Ascending aorta (tissue), 2 donors: Measurements from ENCODE around the gene ZBTB16. TPM values are rescaled to one million over a fixed set of nuclear protein-coding genes. Genes with fewer than 3 reads are reported as not detected.

ENCODE experiments used
- DNase-seq, 2 donors: peaks; one replicate each; pipeline ENCODE4 v3.0.0-alpha.2; 2019; ENCODE audit warnings: low spot score in 2 of 2
- H3K27ac ChIP-seq, 2 donors: fragments of 200-600 bp; sonication (generic); one replicate each; pipeline ENCODE4 v1.5.1; 2016 to 2017; ENCODE audit warnings: mild to moderate bottlenecking in 1 of 2
- H3K27me3 ChIP-seq: fragments of 200-600 bp; sonication (generic); one replicate; pipeline ENCODE4 v1.5.1; 2017
- H3K36me3 ChIP-seq, 2 donors: fragments of 200-600 bp; sonication (generic); one replicate each; pipeline ENCODE4 v1.5.1; 2016
- H3K4me1 ChIP-seq, 2 donors: fragments of 200-600 bp; sonication (generic); one replicate each; pipeline ENCODE4 v1.5.1; 2016 to 2017; ENCODE audit warnings: mild to moderate bottlenecking in 1 of 2
- H3K4me3 ChIP-seq, 2 donors: fragments of 200-600 bp; sonication (generic); one replicate each; pipeline ENCODE4 v1.5.1; 2016 to 2017; ENCODE audit warnings: mild to moderate bottlenecking in 1 of 2
- H3K9me3 ChIP-seq, 2 donors: fragments of 200-600 bp; sonication (generic); one replicate each; pipeline ENCODE4 v1.5.1; 2016
- CTCF ChIP-seq, 3 experiments: fragments of 200-600 bp in 2 of 3; fragments of 450-650 bp in 1 of 3; sonication (generic) in 2 of 3; IDR thresholded peaks; one replicate each; pipeline ENCODE4 v1.5.1; 2016 to 2019; ENCODE audit warnings: antibody characterized with exemption in 3 of 3, mild to moderate bottlenecking in 1 of 3, moderate library complexity in 1 of 3
- intact Hi-C: fragments of 100-400 bp; cut with DNase I; formaldehyde crosslinking; loops from one replicate; pipeline ENCODE4 v1.15.1; 2023
- total RNA-seq: library from RNA; depleted of rRNA; stranded (reverse); fragments of >200 nt; gene quantifications from one replicate; pipeline ENCODE4 v1.1.0, GENCODE V29; 2016

Gene ZBTB16
- total RNA-seq, 1 donor from 2014 or later: 344 TPM

- Histone ChIP-seq H3K4me1 (peaks cover 23 to 77% of the 10 kb centered on the region in 2 donors), H3K9me3 (no peaks in the 10 kb centered on the region), H3K4me3 (peak overlapping the region; percentile 23 to 44), H3K27ac (peak overlapping the region; percentile 77 to 87), H3K36me3 (peaks cover 13 to 28% of the 10 kb centered on the region in 2 donors), H3K27me3 (no peaks in the 10 kb centered on the region)
- intact Hi-C loops: loop anchor here (2.0 kb wide), 2 partner anchors 20 to 30 kb away; no protein-coding TSS in a partner anchor
- TF ChIP-seq CTCF (IDR thresholded peaks at IDR 0.05): no peak
- DNase-seq: peak in 1 of 2 donors; percentile 84
These were observed 51.7 kb downstream of the ZBTB16 start for GRCh38 chr11:114110952-114111947.

GRCh38 chr11:114115451-114115928 lies 56.0 kb downstream of the ZBTB16 start:
- H3K27me3 ChIP-seq: no peaks in the 10 kb centered on the region
- DNase-seq: peak in 1 of 2 donors; percentile 50
- peaks cover 10 to 32% of the 10 kb centered on the region in 2 donors for H3K36me3 ChIP-seq
- TF ChIP-seq CTCF (IDR thresholded peaks at IDR 0.05): no peak
- peaks cover 2 to 78% of the 10 kb centered on the region in 2 donors for H3K4me1 ChIP-seq
- intact Hi-C loops: no loop called here
- peak overlapping the region in 1 of 2 donors; percentile 29 for H3K4me3 ChIP-seq
- H3K27ac ChIP-seq: peak overlapping the region; percentile 77 to 87
- no peaks in the 10 kb centered on the region for H3K9me3 ChIP-seq

GRCh38 chr11:114116357-114116756 lies 56.8 kb downstream of the ZBTB16 start:
- H3K4me1 ChIP-seq: peaks cover 10 to 85% of the 10 kb centered on the region in 2 donors
- no peak for DNase-seq
- no peaks in the 10 kb centered on the region for H3K9me3 ChIP-seq
- H3K27me3 ChIP-seq: no peaks in the 10 kb centered on the region
- intact Hi-C loops: no loop called here
- H3K27ac ChIP-seq: peak overlapping the region; percentile 77 to 87
- peaks cover 14 to 32% of the 10 kb centered on the region in 2 donors for H3K36me3 ChIP-seq
- no peak for TF ChIP-seq CTCF (IDR thresholded peaks at IDR 0.05)
- peak overlapping the region in 1 of 2 donors; percentile 29 for H3K4me3 ChIP-seq

- H3K27ac ChIP-seq: peak overlapping the region; percentile 42 to 77
- peaks cover 14 to 35% of the 10 kb centered on the region in 2 donors for H3K36me3 ChIP-seq
- no peak for TF ChIP-seq CTCF (IDR thresholded peaks at IDR 0.05)
- H3K27me3 ChIP-seq: no peaks in the 10 kb centered on the region
- intact Hi-C loops: no loop called here
- no peak for DNase-seq
- H3K4me1 ChIP-seq: peaks cover 10 to 85% of the 10 kb centered on the region in 2 donors
- H3K4me3 ChIP-seq: no peak overlapping the region
- H3K9me3 ChIP-seq: no peaks in the 10 kb centered on the region
These were observed 57.3 kb downstream of the ZBTB16 start for GRCh38 chr11:114116800-114117199.

GRCh38 chr11:114120606-114121005 lies 61.1 kb downstream of the ZBTB16 start:
- peak in 1 of 2 donors; percentile 53 for DNase-seq
- H3K4me3 ChIP-seq: no peak overlapping the region
- H3K27me3 ChIP-seq: no peaks in the 10 kb centered on the region
- H3K36me3 ChIP-seq: peaks cover 13 to 63% of the 10 kb centered on the region in 2 donors
- no peaks in the 10 kb centered on the region for H3K9me3 ChIP-seq
- peaks cover 15 to 92% of the 10 kb centered on the region in 2 donors for H3K4me1 ChIP-seq
- intact Hi-C loops: no loop called here
- TF ChIP-seq CTCF (IDR thresholded peaks at IDR 0.05): no peak
- H3K27ac ChIP-seq: peak overlapping the region; percentile 52 to 99
